Bronchial epithelial cell (primary cell): ENCODE data around the gene MCOLN2. TPM values are rescaled to one million over a fixed set of nuclear protein-coding genes. Genes with fewer than 3 reads are reported as not detected.

Source experiments
- DNase-seq: peaks from one replicate; pipeline ENCODE4 v3.0.0-alpha.2; 2010; ENCODE audit warnings: low read depth
- FAIRE-seq: peaks from 2 replicates; lab custom pipeline; 2011; peaks lifted over from hg19 to GRCh38; lab: Jason Lieb, UNC
- H3K27me3 ChIP-seq: 2 replicates; pipeline ENCODE4 v1.5.1; 2011; ENCODE audit warnings: low read length; ENCODE audit not compliant: control insufficient read depth, insufficient read depth
- H3K36me3 ChIP-seq: 2 replicates; pipeline ENCODE4 v1.5.1; 2011; ENCODE audit warnings: low read length; ENCODE audit not compliant: control insufficient read depth, insufficient read depth
- H3K4me3 ChIP-seq: 2 replicates; pipeline ENCODE4 v1.5.1; 2011; ENCODE audit warnings: mild to moderate bottlenecking, low read depth, low read length, control low read depth
- total RNA-seq: library from RNA; depleted of rRNA; stranded (reverse); fragments of >200 nt; gene quantifications from 2 replicates; pipeline ENCODE4 v1.2.1, GENCODE V29; 2014
- TF ChIP-seq, protein P1 (sequence below): IDR thresholded peaks from 2 replicates; pipeline ENCODE4 v1.5.1; 2011; ENCODE audit warnings: mild to moderate bottlenecking, moderate library complexity, low read length, control low read depth, inconsistent platforms; ENCODE audit not compliant: insufficient read depth, severe bottlenecking

Gene MCOLN2
- total RNA-seq, 1 donor from 2014 or later: under 0.01 TPM

DNA sequence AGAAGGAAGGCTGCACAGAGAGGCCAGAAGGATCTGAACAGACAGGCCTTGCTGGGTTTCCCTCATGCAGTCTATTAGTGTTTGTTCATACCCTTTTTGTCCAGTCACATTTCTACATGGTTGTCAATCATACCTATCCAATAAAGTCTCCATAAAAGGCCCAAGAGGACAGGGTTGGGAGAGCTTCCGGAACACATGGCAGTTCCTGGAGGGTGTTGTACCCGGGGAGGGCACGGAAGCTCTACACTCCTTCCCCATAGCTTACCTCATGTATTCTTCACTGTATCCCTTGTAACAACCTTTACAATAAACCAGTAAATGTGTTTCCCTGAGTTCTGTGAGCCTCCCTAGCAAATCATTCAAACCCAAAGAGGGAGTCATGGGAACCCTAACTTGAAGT, 28.0 kb downstream of the MCOLN2 start:
- Histone ChIP-seq H3K36me3 (no peaks in the 10 kb centered on the region), H3K27me3 (no peaks in the 10 kb centered on the region), H3K4me3 (no peak overlapping the region)
- peak; percentile 7 for FAIRE-seq
- DNase-seq: no peak
- TF ChIP-seq, protein P1, sequence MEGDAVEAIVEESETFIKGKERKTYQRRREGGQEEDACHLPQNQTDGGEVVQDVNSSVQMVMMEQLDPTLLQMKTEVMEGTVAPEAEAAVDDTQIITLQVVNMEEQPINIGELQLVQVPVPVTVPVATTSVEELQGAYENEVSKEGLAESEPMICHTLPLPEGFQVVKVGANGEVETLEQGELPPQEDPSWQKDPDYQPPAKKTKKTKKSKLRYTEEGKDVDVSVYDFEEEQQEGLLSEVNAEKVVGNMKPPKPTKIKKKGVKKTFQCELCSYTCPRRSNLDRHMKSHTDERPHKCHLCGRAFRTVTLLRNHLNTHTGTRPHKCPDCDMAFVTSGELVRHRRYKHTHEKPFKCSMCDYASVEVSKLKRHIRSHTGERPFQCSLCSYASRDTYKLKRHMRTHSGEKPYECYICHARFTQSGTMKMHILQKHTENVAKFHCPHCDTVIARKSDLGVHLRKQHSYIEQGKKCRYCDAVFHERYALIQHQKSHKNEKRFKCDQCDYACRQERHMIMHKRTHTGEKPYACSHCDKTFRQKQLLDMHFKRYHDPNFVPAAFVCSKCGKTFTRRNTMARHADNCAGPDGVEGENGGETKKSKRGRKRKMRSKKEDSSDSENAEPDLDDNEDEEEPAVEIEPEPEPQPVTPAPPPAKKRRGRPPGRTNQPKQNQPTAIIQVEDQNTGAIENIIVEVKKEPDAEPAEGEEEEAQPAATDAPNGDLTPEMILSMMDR: no peak

- TF ChIP-seq, protein P1: no peak
- FAIRE-seq: no peak
- H3K36me3 ChIP-seq: no peaks in the 10 kb centered on the region
- H3K4me3 ChIP-seq: no peak overlapping the region
- no peaks in the 10 kb centered on the region for H3K27me3 ChIP-seq
- DNase-seq: no peak
Observed at GRCh38 chr1:84968101-84968500, 28.8 kb downstream of the MCOLN2 start.

DNA sequence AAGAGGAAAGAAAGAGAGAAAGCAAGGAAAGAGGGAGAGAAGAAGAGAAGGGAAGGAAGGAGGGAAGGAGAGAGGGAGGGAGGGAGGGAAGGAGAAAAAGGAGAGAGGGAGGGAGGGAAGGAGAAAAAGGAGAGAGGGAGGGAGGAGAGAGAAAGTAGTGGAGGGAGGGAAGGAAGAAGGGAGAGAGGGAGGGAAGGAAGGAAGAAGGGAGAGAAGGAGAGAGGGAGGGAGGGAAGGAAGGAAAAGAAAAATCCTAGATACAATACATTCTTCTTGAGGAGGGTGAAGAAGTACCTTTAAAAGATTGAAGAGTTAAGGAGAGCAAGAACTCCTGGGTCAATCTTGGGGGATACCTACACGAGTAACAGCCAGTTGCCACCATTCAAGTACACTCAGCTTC, 29.2 kb downstream of the MCOLN2 start:
- H3K36me3 ChIP-seq: no peaks in the 10 kb centered on the region
- H3K4me3 ChIP-seq: no peak overlapping the region
- FAIRE-seq (no peak), DNase-seq (no peak)
- no peaks in the 10 kb centered on the region for H3K27me3 ChIP-seq
- TF ChIP-seq, protein P1: no peak

- no peaks in the 10 kb centered on the region for H3K36me3 ChIP-seq
- TF ChIP-seq, protein P1: no peak
- DNase-seq (no peak), FAIRE-seq (no peak)
- no peak overlapping the region for H3K4me3 ChIP-seq
- no peaks in the 10 kb centered on the region for H3K27me3 ChIP-seq
Observed at GRCh38 chr1:84963021-84963420, 33.9 kb downstream of the MCOLN2 start.

GRCh38 chr1:84961316-84961715, 35.6 kb downstream of the MCOLN2 start:
- DNase-seq: no peak
- TF ChIP-seq, protein P1: no peak
- Histone ChIP-seq H3K36me3 (no peaks in the 10 kb centered on the region), H3K4me3 (no peak overlapping the region), H3K27me3 (no peaks in the 10 kb centered on the region)
- no peak for FAIRE-seq

DNA sequence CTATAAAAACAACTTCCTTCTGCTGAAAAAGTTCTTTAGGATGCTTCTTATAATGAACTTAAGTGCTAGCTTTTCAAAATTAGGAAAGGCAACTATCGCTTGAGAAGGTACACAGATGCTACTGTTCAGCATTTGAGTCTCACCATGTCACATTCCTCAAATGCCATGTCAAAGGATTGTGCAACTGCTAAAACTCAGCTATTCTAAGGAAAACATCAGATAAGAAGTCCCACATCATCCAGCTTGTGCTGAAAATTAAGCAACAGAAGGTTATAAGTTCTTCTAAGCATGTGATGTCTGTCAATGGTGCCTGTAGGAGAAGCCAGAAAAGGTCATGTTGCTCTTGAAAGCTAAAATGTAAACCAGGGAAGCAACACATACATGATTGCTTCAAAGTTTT, 36.5 kb downstream of the MCOLN2 start:
- TF ChIP-seq, protein P1: no peak
- H3K27me3 ChIP-seq: no peaks in the 10 kb centered on the region
- peak; percentile 95 for FAIRE-seq
- H3K36me3 ChIP-seq: no peaks in the 10 kb centered on the region
- DNase-seq: peak; percentile 31
- no peak overlapping the region for H3K4me3 ChIP-seq
